Tibial artery (tissue), 4 donors: ENCODE data around the gene INPP4B.

ENCODE experiments used
- DNase-seq, 2 donors: peaks; one replicate each; pipeline ENCODE4 v3.0.0-alpha.2; 2019
- H3K27ac ChIP-seq, 2 donors: fragments of 200-600 bp; sonication (generic) in 1 of 2; 1 replicate in 1 of 2; 2 replicates in 1 of 2; pipeline ENCODE4 v1.5.1; 2018 to 2019; ENCODE audit warnings: mild to moderate bottlenecking in 1 of 2
- H3K27me3 ChIP-seq, 2 donors: fragments of 200-600 bp; sonication (generic) in 1 of 2; one replicate each; pipeline versions ENCODE4 v1.5.1 to v1.6.0; 2016 to 2019
- H3K36me3 ChIP-seq, 3 donors: fragments of 200-600 bp; sonication (generic) in 2 of 3; one replicate each; pipeline ENCODE4 v1.5.1; 2016 to 2019; ENCODE audit warnings: mild to moderate bottlenecking in 2 of 3
- H3K4me1 ChIP-seq, 4 donors: fragments of 200-600 bp; sonication (generic) in 2 of 4; 1 replicate in 3 of 4; 2 replicates in 1 of 4; pipeline ENCODE4 v1.5.1; 2016 to 2019
- H3K4me3 ChIP-seq, 2 donors: fragments of 200-600 bp; sonication (generic) in 1 of 2; 1 replicate in 1 of 2; 2 replicates in 1 of 2; pipeline ENCODE4 v1.5.1; 2018 to 2019; ENCODE audit warnings: mild to moderate bottlenecking in 2 of 2
- H3K9me3 ChIP-seq, 3 donors: fragments of 200-600 bp; sonication (generic) in 1 of 3; one replicate each; pipeline ENCODE4 v1.5.1; 2016 to 2019
- CTCF ChIP-seq, 2 experiments: fragments of 200-600 bp in 1 of 2; fragments of 450-650 bp in 1 of 2; IDR thresholded peaks; one replicate each; pipeline ENCODE4 v1.5.1; 2017 to 2019; ENCODE audit warnings: antibody characterized with exemption in 2 of 2, mild to moderate bottlenecking in 1 of 2, moderate library complexity in 1 of 2
- intact Hi-C: fragments of 100-400 bp; cut with DNase I; formaldehyde crosslinking; loops from one replicate; pipeline ENCODE4 v1.15.0; 2023; ENCODE audit warnings: low total_unique reads

Gene INPP4B

DNA sequence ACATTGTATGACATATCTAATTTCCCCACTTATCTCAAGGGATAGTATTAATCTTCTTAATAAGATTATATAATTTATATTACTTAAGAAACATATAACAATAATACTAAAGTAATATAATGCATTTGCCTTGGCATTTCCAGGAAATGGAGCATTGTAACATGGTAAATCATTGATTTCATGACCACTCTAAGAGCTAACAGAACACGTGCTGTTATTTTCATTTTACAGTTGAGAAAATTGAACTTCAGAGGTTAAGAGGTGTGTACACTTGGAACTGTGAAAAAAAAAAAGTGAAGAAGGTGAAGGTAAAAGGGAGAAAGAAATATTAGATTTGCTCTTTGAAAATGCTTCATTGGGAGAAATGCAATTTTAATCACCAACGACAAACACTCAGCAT is 687.1 kb downstream of the INPP4B start:
- Histone ChIP-seq H3K4me3 (no peak overlapping the region), H3K36me3 (no peaks in the 10 kb centered on the region), H3K27ac (no peak overlapping the region), H3K4me1 (peaks cover 0 to 25% (median 3%) of the 10 kb centered on the region in 4 donors), H3K9me3 (no peaks in the 10 kb centered on the region), H3K27me3 (no peaks in the 10 kb centered on the region)
- intact Hi-C loops = no loop called here
- DNase-seq = no peak
- no peak for TF ChIP-seq CTCF (IDR thresholded peaks at IDR 0.05)

DNA sequence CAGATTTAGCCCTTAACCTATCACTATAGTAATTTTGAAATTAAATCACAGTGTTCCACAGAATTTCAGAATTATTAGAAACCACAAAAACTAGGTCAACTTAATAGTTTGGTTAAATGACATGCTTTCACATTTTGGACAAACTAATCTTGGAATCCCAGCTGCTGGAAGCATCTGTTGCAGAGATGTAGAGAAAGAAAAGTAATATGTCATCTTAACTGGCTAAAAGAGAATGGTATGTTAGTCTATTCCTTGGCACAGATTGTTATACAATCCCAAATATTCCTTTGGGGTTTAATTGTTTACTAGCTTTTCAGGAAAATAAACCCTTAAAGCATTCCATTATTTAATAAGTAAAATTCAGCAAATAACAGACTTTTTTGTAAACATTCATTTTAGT is 689.8 kb downstream of the INPP4B start:
- no peaks in the 10 kb centered on the region for H3K9me3 ChIP-seq
- intact Hi-C loops = no loop called here
- TF ChIP-seq CTCF (IDR thresholded peaks at IDR 0.05) = no peak
- H3K4me3 ChIP-seq = no peak overlapping the region
- H3K27ac ChIP-seq = no peak overlapping the region
- no peaks in the 10 kb centered on the region for H3K36me3 ChIP-seq
- H3K4me1 ChIP-seq = peaks cover 0 to 25% (median 3%) of the 10 kb centered on the region in 4 donors
- H3K27me3 ChIP-seq = no peaks in the 10 kb centered on the region
- no peak for DNase-seq

DNA sequence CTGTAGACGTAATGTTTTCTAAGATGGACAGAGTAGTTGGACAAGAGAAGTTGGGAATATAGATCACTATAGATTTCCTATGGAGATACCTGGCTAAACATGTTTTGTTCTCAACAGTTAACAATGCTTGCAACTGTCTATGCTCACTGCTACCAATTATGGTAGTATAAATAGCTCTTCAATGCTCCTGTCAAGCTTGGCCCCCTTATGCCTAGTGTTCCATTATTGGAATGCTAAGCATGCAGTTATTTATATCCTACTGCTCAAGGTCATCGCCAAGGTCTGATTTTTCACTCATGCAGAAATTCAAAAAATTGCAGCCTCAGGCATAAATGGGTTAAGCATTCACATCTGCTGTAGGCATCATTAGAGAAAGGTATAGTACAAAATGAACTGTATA is 690.8 kb downstream of the INPP4B start:
- Histone ChIP-seq H3K4me3 (no peak overlapping the region), H3K27ac (no peak overlapping the region), H3K36me3 (no peaks in the 10 kb centered on the region), H3K27me3 (no peaks in the 10 kb centered on the region), H3K9me3 (no peaks in the 10 kb centered on the region), H3K4me1 (peaks cover 0 to 22% (median 3%) of the 10 kb centered on the region in 4 donors)
- intact Hi-C loops = no loop called here
- no peak for TF ChIP-seq CTCF (IDR thresholded peaks at IDR 0.05)
- DNase-seq = no peak

DNA sequence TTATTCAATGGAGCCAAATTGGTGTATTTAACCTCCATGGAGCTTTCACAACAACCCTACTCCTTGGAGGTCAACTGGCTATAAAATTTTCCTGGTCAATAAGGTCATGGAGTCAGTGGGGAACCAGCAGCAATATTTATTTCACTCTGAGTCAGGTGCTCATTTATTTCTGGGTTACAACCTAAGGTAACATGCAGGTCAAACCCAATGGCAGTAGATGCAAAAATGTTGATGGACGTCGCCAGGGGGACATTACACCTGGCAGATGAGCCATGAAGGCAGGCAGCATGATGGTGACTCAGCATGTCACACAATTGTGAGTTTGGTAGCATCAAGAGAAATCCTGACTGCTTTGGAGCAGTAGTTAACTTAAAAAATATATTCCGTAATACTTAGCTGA is 695.6 kb downstream of the INPP4B start:
- Histone ChIP-seq H3K27ac (no peak overlapping the region), H3K4me1 (peaks cover 0 to 6% (median 2%) of the 10 kb centered on the region in 4 donors), H3K9me3 (no peaks in the 10 kb centered on the region), H3K4me3 (no peak overlapping the region), H3K27me3 (no peaks in the 10 kb centered on the region), H3K36me3 (no peaks in the 10 kb centered on the region)
- TF ChIP-seq CTCF (IDR thresholded peaks at IDR 0.05) = no peak
- intact Hi-C loops = no loop called here
- no peak for DNase-seq

DNA sequence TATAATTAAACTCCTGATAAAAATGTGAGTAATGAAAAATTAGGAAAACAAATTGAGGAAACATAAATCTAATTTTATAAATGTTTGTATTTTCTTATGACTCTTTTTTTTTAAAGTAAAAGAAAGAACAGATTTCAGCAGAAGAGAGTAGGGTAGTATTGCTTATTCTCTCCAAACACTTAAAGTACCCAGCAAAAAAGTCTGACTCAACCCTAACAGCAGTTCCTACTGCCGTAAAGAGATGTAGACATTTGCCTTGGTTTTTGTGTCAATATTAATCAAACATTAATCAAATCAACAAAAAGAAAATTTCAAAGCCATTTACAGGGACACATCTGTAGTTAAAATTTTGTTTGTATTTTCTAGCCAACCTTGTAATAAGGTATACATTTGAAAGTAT is 701.3 kb downstream of the INPP4B start:
- DNase-seq = no peak
- no peak overlapping the region for H3K4me3 ChIP-seq
- no peaks in the 10 kb centered on the region for H3K9me3 ChIP-seq
- no peaks in the 10 kb centered on the region for H3K4me1 ChIP-seq
- no peak overlapping the region for H3K27ac ChIP-seq
- intact Hi-C loops = no loop called here
- peaks cover 0 to 4% (median 0%) of the 10 kb centered on the region in 3 donors for H3K36me3 ChIP-seq
- H3K27me3 ChIP-seq = no peaks in the 10 kb centered on the region
- TF ChIP-seq CTCF (IDR thresholded peaks at IDR 0.05) = no peak
